ENCODE results near the gene OGT.
"Not testable (repeated sequence)": the region's sequence is repeated elsewhere in the genome, so short reads cannot be mapped to it uniquely, and the experiment has no call there.

Gene OGT

GRCh38 chrX:71532753-71533425 lies at the start of gene OGT:
TSS of gene OGT (plus strand) at chrX:71533104. CDS start at chrX:71533300, 196 bp downstream.
- peak; percentile 81 for DNase-seq

- no peak for DNase-seq
Observed at GRCh38 chrX:71487814-71488213, 45.1 kb upstream of the OGT start.

GRCh38 chrX:71489540-71489939 lies 43.4 kb upstream of the OGT start:
- no peak for DNase-seq

GRCh38 chrX:71492231-71493065 lies 40.5 kb upstream of the OGT start:
- DNase-seq = peak; percentile 46

GRCh38 chrX:71493111-71493613 lies 39.7 kb upstream of the OGT start:
- peak; percentile 7 for DNase-seq

- DNase-seq = not testable (repeated sequence)
Observed at GRCh38 chrX:71495979-71496378, 36.9 kb upstream of the OGT start.

GRCh38 chrX:71496476-71496875 lies 36.4 kb upstream of the OGT start:
- no peak for DNase-seq

- DNase-seq = not testable (repeated sequence)
Observed at GRCh38 chrX:71502080-71502479, 30.8 kb upstream of the OGT start.

GRCh38 chrX:71504346-71504745 lies 28.6 kb upstream of the OGT start:
- no peak for DNase-seq

GRCh38 chrX:71509289-71509688 lies 23.6 kb upstream of the OGT start:
- no peak for DNase-seq

- no peak for DNase-seq
Observed at GRCh38 chrX:71510161-71510560, 22.7 kb upstream of the OGT start.

GRCh38 chrX:71513731-71514130 lies 19.2 kb upstream of the OGT start:
- not testable (repeated sequence) for DNase-seq

- DNase-seq = no peak
Observed at GRCh38 chrX:71514367-71515037, 18.4 kb upstream of the OGT start.

GRCh38 chrX:71515038-71515396 lies 17.9 kb upstream of the OGT start:
- DNase-seq = no peak

GRCh38 chrX:71525316-71525715 lies 7.6 kb upstream of the OGT start:
- no peak for DNase-seq

GRCh38 chrX:71532078-71532752 lies 689 bp upstream of the OGT start:
- DNase-seq = peak; percentile 21

GRCh38 chrX:71533516-71533850 lies 579 bp downstream of the OGT start:
- no peak for DNase-seq

- peak; percentile 69 for DNase-seq
Observed at GRCh38 chrX:71533851-71534561, 1.1 kb downstream of the OGT start.

- no peak for DNase-seq
Observed at GRCh38 chrX:71534773-71535544, 2.1 kb downstream of the OGT start.

GRCh38 chrX:71536285-71536684 lies 3.4 kb downstream of the OGT start:
- DNase-seq = peak; percentile 13

- DNase-seq = no peak
Observed at GRCh38 chrX:71537743-71538142, 4.8 kb downstream of the OGT start.

GRCh38 chrX:71540801-71541200 lies 7.9 kb downstream of the OGT start:
- DNase-seq = no peak

Data from DMS79 treated with DMSO at 0.1 percent for 48 hours (cell line).